HG03571 (cell line): ENCODE data around the gene NUDT1.
"Not testable (repeated sequence)": the region's sequence is repeated elsewhere in the genome, so short reads cannot be mapped to it uniquely, and the experiment has no call there.

ENCODE experiments used
- ATAC-seq: cut with Tn5 transposase; IDR thresholded peaks from one replicate; pipeline ENCODE4 v1.9.1; 2021; ENCODE audit not compliant: unreplicated experiment

The NUDT1 gene

GRCh38 chr7:2264158-2264557, 22.1 kb downstream of the NUDT1 start:
- no peak for ATAC-seq

GRCh38 chr7:2266911-2267310, 24.9 kb downstream of the NUDT1 start:
- no peak for ATAC-seq

GRCh38 chr7:2269089-2269990, 27.3 kb downstream of the NUDT1 start:
- ATAC-seq = not testable (repeated sequence)

- ATAC-seq = no peak
These were observed 28.0 kb downstream of the NUDT1 start for GRCh38 chr7:2269991-2270460.

GRCh38 chr7:2270495-2270894, 28.5 kb downstream of the NUDT1 start:
- ATAC-seq = no peak

GRCh38 chr7:2271273-2272026, 29.4 kb downstream of the NUDT1 start:
- no peak for ATAC-seq

GRCh38 chr7:2272031-2272430, 30.0 kb downstream of the NUDT1 start:
- ATAC-seq = no peak

GRCh38 chr7:2273866-2274265, 31.8 kb downstream of the NUDT1 start:
- ATAC-seq = no peak

- ATAC-seq = no peak
These were observed 32.6 kb downstream of the NUDT1 start for GRCh38 chr7:2274666-2275065.

- no peak for ATAC-seq
These were observed 33.1 kb downstream of the NUDT1 start for GRCh38 chr7:2275101-2275500.

GRCh38 chr7:2276107-2276506, 34.1 kb downstream of the NUDT1 start:
- ATAC-seq = no peak

- no peak for ATAC-seq
These were observed 36.0 kb downstream of the NUDT1 start for GRCh38 chr7:2278026-2278425.

GRCh38 chr7:2279896-2280295, 37.9 kb downstream of the NUDT1 start:
- ATAC-seq = no peak

- ATAC-seq = no peak
These were observed 38.4 kb downstream of the NUDT1 start for GRCh38 chr7:2280424-2280823.

- ATAC-seq = no peak
These were observed 39.5 kb downstream of the NUDT1 start for GRCh38 chr7:2281541-2281940.

GRCh38 chr7:2282185-2282751, 40.2 kb downstream of the NUDT1 start:
- ATAC-seq = no peak

GRCh38 chr7:2283074-2283473, 41.0 kb downstream of the NUDT1 start:
- no peak for ATAC-seq

GRCh38 chr7:2287745-2288144, 45.7 kb downstream of the NUDT1 start:
- no peak for ATAC-seq

- ATAC-seq = peak; percentile 59
These were observed 46.5 kb downstream of the NUDT1 start for GRCh38 chr7:2288503-2288902.

GRCh38 chr7:2289111-2289586, 47.1 kb downstream of the NUDT1 start:
- no peak for ATAC-seq

- ATAC-seq = no peak
These were observed 47.6 kb downstream of the NUDT1 start for GRCh38 chr7:2289621-2290020.

- ATAC-seq = no peak
These were observed 48.9 kb downstream of the NUDT1 start for GRCh38 chr7:2290877-2291276.
